GM06990 (cell line): ENCODE measurements around the gene NINJ1.

Source experiments
- DNase-seq: peaks from one replicate; pipeline ENCODE4 v3.0.0-alpha.2; 2011; ENCODE audit not compliant: insufficient read length; ENCODE audit errors: extremely low read depth
- H3K27me3 ChIP-seq: replicated peaks from 2 replicates; pipeline ENCODE4 v1.6.0; 2011; ENCODE audit warnings: low read length; ENCODE audit not compliant: control insufficient read depth, insufficient read depth
- H3K36me3 ChIP-seq: 2 replicates; pipeline ENCODE4 v1.5.1; 2011; ENCODE audit warnings: low read length; ENCODE audit not compliant: control insufficient read depth, insufficient read depth
- H3K4me3 ChIP-seq: replicated peaks from 2 replicates; pipeline ENCODE4 v1.5.1; 2011; ENCODE audit warnings: low read depth, mild to moderate bottlenecking, control low read depth, low read length
- TF ChIP-seq, protein P1 (sequence below): IDR thresholded peaks from 2 replicates; pipeline ENCODE4 v1.5.1; 2011; ENCODE audit warnings: low read length, control low read depth, mild to moderate bottlenecking, inconsistent platforms; ENCODE audit not compliant: insufficient read depth, poor library complexity, severe bottlenecking

Gene NINJ1

DNA sequence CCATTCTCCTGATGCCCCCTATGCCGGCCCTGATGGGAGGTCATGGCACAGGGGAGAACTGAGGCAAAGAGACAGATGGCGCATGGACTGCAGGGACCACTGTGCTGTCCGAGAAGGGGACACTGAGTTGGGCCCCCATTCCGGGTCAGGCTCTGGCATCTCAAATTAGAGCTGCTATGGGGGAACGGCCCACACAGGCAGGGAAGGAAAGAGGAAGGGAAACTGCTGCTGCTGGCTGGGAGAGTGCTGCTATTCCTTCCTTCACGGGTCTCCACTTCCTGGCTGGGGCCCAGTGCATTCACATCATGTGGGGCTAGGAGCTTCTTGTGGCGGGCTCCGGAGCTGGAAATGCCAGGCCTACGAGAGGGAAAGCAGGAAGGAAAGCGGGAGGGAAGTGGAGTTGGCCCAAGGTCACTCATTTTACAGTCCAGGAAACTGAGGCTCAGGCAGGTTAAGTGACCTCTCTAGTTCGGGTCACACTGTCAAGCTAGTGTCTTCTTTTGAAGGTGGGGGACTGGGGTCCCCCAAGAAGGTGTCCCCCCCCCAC lies 39.3 kb downstream of the NINJ1 start:
- DNase-seq, result peak; percentile 69

DNA sequence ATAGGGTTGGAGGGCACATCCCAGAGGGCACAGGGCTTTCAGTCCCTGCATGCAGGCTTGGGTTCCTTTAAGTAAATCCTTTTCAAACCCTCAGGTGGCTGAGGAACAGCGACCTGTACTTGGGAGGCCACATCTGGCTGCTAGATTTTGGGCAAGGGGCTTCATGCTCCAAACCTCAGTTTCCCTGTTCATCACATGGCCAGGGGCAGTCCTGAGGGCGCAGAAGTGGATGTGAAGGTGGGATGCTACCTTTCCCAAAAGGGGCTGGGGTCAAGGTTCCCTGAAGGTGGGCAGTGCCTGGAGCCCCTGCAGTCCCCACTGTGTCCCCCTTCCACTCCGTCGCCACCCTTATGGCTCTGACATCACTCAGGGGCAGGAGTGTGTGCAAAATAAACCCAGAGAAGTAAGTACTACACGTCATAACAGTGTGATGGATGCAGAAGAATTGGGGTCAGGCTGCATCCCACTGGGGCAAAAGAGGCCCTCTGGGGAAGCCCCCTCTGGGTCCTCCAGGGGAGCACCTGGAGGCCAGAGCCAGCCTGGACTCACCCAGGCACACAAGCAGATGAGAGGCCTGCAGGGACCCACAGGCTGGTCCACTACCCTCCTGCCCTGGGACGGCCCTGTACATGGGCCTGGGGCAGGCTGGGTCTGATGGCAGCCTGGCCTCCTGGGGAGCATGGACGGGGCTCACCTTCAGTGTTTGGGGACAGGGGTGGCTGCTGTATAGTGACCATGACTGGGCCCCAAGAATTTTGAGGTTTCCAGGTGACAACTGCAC lies 40.0 kb downstream of the NINJ1 start:
- TF ChIP-seq, protein P1, sequence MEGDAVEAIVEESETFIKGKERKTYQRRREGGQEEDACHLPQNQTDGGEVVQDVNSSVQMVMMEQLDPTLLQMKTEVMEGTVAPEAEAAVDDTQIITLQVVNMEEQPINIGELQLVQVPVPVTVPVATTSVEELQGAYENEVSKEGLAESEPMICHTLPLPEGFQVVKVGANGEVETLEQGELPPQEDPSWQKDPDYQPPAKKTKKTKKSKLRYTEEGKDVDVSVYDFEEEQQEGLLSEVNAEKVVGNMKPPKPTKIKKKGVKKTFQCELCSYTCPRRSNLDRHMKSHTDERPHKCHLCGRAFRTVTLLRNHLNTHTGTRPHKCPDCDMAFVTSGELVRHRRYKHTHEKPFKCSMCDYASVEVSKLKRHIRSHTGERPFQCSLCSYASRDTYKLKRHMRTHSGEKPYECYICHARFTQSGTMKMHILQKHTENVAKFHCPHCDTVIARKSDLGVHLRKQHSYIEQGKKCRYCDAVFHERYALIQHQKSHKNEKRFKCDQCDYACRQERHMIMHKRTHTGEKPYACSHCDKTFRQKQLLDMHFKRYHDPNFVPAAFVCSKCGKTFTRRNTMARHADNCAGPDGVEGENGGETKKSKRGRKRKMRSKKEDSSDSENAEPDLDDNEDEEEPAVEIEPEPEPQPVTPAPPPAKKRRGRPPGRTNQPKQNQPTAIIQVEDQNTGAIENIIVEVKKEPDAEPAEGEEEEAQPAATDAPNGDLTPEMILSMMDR, result no peak
- Histone ChIP-seq H3K27me3 (no peaks in the 10 kb centered on the region), H3K36me3 (no peaks in the 10 kb centered on the region), H3K4me3 (no peak overlapping the region; the same call in 1 of the 2 replicates)
- DNase-seq, result no peak

More for the DNA sequence above, 39.3 kb downstream of the NINJ1 start:
- Histone ChIP-seq H3K4me3 (peak overlapping the region; percentile 63), H3K27me3 (no peaks in the 10 kb centered on the region), H3K36me3 (no peaks in the 10 kb centered on the region)
- TF ChIP-seq, protein P1, result no peak

DNA sequence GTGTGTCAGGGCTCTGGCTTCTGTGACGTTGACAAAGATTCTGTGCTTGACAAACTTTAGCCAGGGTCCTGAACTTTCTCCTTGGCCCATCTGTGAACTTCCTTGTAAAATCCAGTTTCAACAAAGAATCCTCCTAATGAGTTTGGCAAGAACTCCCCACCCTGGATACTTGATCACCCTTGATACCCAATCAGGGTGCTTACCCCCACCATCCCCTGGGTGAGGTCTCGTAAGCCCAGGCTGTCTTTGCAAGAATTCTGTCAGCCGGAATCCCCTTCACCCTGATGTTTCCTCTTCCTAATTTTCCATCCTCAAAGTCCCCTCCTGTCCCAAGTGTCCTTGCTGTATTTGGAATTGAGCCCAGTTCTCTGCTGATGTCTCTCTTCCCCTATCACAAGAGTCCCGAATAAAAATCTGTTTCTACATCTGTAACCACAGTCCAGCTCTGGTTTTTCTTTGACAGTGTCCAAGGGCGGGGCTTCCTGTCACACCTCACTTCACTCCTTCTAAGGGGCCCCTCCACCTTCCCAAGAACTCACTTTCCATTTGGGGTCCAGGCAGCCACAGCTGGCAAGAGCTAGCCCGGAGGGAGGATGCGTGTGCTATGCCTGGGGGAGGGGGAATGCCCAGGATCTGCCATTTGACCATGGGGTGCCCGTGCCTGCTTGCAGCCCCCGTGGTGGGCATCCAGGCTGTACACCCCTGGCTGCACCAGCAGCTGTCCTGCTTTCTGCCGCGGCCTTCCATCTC lies 40.7 kb downstream of the NINJ1 start:
- TF ChIP-seq, protein P1, result no peak
- Histone ChIP-seq H3K4me3 (no peak overlapping the region), H3K36me3 (no peaks in the 10 kb centered on the region), H3K27me3 (no peaks in the 10 kb centered on the region)
- DNase-seq, result peak; percentile 55

DNA sequence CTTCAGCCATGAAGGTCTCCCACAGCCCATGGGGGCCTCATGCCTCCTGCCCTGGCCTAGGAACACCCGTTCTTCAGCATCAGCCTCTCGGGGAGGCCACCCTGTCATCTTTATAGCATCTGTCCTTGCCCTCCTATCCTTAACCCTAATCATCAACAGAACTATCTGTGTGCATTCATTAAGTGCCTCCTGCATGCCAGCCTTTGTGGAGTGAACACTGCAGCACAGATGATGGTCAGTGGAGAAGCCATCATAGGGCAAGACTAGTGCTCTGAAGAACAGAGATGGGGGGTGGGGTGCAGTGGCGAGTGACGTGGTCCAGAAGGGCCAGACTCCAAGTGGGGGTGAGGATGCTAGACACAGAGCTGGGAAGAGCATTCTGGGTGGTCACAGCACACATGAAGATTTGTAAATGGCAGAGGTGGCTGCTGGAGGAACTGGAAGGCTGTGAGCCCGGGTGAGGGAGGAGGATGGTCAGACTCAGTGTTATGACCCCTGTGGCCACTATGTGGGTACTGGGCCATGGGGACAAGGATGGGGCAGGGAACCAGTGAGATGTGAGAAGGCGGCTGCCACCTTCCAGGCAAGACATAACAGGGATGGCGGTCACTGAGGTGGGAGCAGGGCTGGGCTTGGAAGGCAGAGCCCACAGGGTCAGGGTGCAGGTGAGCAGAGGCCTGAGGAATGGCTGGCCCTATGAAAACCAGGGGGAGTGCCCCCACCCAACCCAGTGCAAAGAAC lies 41.6 kb downstream of the NINJ1 start:
- Histone ChIP-seq H3K36me3 (no peaks in the 10 kb centered on the region; the same call in 1 of the 2 replicates), H3K4me3 (no peak overlapping the region), H3K27me3 (no peaks in the 10 kb centered on the region)
- TF ChIP-seq, protein P1, result no peak
- DNase-seq, result no peak

DNA sequence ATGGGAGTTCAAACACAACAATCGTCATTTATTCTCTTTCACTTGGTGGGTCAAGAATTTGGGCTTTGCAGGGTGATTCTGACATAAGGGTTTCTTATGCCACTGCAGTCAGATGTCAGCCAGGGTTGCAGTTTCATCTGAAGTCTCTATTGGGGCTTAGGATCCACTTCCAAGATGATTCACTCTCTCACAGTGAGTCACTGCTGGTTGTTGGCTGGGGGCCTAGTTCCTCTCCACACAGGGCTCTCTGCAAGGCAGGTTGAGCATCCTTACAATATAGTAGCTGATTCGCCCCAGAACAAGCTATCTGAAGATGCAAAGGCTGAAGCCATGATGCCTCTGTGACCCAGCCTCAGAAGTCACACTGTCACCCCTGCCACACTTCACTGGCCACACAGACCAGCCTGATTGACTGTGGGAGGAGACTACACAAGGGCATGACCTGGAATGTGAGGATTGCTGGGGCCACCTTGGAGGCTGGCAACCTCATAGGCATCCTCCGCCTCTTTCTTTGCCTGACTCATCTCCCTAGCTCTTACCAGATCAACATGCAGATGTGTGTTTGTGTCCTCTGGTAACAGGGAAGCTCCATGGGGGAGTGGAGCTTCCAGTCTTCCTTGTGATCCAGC lies 42.5 kb downstream of the NINJ1 start:
- Histone ChIP-seq H3K36me3 (peaks cover 2% of the 10 kb centered on the region), H3K27me3 (no peaks in the 10 kb centered on the region), H3K4me3 (no peak overlapping the region)
- TF ChIP-seq, protein P1, result no peak
- DNase-seq, result peak; percentile 55
